HL-60 (cell line): Measurements from ENCODE around the gene RHBDL1.
"Not testable (repeated sequence)": the region's sequence is repeated elsewhere in the genome, so short reads cannot be mapped to it uniquely, and the experiment has no call there.

ENCODE experiments used
- DNase-seq, 2 experiments: peaks; one replicate each; pipeline ENCODE4 v3.0.0-alpha.2; 2010 to 2020; ENCODE audit warnings: low read depth in 1 of 2, low spot score in 1 of 2
- H3K27ac ChIP-seq: fragments of 250-450 bp; sonication (Bioruptor Pico); replicated peaks from 2 replicates; pipeline ENCODE4 v1.5.1; 2020; ENCODE audit warnings: mild to moderate bottlenecking, moderate library complexity
- H3K27me3 ChIP-seq: fragments of 250-450 bp; sonication (Bioruptor Pico); 2 replicates; pipeline ENCODE4 v1.5.1; 2021; ENCODE audit warnings: mild to moderate bottlenecking, moderate library complexity; ENCODE audit not compliant: insufficient read depth, poor library complexity, severe bottlenecking
- H3K4me3 ChIP-seq: replicated peaks from 2 replicates; pipeline ENCODE4 v1.5.1; 2011; ENCODE audit warnings: mild to moderate bottlenecking, control low read depth, low read length; ENCODE audit not compliant: insufficient read depth
- GABPA ChIP-seq: IDR thresholded peaks from 2 replicates; pipeline ENCODE4 v1.6.1; 2012; ENCODE audit warnings: low read depth
- POLR2AphosphoS5 ChIP-seq: IDR thresholded peaks from 2 replicates; pipeline ENCODE4 v1.6.1; 2012; ENCODE audit warnings: low read depth
- REST ChIP-seq: IDR thresholded peaks from 2 replicates; pipeline ENCODE4 v1.6.1; 2012; ENCODE audit warnings: low read depth; ENCODE audit not compliant: insufficient replicate concordance
- SPI1 ChIP-seq: IDR thresholded peaks from 2 replicates; pipeline ENCODE4 v1.6.1; 2012; ENCODE audit warnings: low read depth, mild to moderate bottlenecking, borderline replicate concordance
- TF ChIP-seq, protein P1 (sequence below): IDR thresholded peaks from one replicate; pipeline ENCODE4 v1.5.1; 2011; ENCODE audit warnings: low read length, control low read depth, inconsistent platforms; ENCODE audit not compliant: insufficient read depth

RHBDL1 gene

DNA sequence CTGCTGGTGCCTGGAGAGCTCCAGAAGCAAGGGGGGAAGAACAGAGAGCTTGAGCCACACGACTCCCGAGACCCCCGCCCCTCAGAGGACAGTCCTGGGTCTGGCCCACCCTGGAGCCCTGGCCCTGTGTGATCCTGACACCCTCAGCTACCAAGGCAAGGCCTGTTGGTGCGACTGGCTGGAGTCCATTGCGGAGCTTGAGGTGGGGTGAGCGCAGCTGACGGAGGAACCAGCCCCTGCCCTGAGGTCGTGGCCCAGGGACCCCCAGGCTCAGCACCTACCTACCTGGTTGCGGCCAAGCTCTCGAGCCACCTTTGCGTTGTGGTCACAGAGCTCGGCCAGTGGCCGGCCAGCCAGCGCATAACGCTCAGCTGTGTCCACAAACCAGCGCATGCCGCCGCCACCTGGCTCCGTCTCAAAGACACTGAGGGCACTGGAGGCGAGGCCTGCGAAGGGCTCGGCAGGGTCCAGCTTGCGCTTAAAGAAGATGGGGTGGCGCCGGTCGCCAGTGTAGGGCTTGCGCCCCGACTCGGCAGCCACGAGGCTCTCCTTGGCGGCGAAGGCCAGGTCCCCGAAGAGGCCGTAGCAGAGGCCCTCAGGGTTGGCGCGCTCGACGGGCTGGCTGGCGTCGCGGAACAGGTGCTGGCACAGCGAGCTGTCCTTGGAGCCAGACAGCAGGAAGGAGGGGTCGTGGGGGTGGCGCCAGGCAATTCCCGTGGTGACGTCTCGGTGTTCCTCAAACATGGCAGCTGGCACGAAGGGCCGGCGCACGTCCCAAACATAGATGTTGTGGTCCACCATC, 11.2 kb downstream of the RHBDL1 start:
- H3K27me3 ChIP-seq: no peaks in the 10 kb centered on the region
- TF ChIP-seq POLR2AphosphoS5 (no peak), SPI1 (no peak), GABPA (no peak), REST (no peak)
- TF ChIP-seq, protein P1, sequence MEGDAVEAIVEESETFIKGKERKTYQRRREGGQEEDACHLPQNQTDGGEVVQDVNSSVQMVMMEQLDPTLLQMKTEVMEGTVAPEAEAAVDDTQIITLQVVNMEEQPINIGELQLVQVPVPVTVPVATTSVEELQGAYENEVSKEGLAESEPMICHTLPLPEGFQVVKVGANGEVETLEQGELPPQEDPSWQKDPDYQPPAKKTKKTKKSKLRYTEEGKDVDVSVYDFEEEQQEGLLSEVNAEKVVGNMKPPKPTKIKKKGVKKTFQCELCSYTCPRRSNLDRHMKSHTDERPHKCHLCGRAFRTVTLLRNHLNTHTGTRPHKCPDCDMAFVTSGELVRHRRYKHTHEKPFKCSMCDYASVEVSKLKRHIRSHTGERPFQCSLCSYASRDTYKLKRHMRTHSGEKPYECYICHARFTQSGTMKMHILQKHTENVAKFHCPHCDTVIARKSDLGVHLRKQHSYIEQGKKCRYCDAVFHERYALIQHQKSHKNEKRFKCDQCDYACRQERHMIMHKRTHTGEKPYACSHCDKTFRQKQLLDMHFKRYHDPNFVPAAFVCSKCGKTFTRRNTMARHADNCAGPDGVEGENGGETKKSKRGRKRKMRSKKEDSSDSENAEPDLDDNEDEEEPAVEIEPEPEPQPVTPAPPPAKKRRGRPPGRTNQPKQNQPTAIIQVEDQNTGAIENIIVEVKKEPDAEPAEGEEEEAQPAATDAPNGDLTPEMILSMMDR: no peak
- H3K4me3 ChIP-seq: no peak overlapping the region
- H3K27ac ChIP-seq: no peak overlapping the region
- no peak for DNase-seq

- H3K27ac ChIP-seq: no peak overlapping the region
- H3K27me3 ChIP-seq: peaks cover 4% of the 10 kb centered on the region
- no peak for DNase-seq
- no peak for TF ChIP-seq GABPA
- no peak for TF ChIP-seq POLR2AphosphoS5
- TF ChIP-seq REST: no peak
- TF ChIP-seq, protein P1: no peak
- TF ChIP-seq SPI1: no peak
- H3K4me3 ChIP-seq: no peak overlapping the region
Observed at GRCh38 chr16:687499-687898, 12.0 kb downstream of the RHBDL1 start.

DNA sequence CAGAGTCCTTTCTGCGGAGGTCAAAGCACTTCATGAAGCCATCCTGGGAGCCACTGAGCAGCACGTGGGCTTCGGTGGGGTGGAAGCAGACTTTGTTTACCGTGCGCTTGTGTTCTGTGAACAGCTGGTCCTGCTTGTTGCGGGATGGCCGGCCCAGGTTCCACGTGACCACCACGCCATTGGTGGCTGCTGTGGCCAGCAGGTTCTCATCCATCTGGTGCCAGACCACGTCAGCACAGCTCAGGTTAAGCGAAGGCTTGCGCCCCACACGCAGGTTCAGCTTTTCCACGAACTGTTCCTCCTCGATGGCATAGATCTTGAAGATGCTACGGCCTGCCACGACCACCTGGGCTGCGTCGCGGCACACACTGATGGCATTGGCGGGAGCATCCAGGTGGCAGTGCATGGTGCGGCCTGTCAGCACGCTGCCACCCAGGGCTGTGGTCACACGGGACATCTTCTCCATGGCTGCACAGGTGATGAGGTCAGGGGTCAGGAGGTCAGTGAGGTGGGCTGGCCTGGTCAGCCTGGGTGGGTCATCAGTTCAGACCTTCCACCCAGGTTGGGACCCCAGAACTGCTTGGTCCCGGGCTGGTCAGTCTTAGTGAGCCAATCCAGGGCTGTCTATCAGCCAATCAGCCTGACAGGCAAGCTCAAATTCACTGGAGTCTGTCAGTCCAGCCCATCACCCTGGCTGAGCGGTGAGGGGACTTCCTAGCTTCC, 13.9 kb downstream of the RHBDL1 start:
- TF ChIP-seq GABPA (no peak), REST (no peak), POLR2AphosphoS5 (no peak), SPI1 (no peak)
- TF ChIP-seq, protein P1: no peak
- H3K27me3 ChIP-seq: peaks cover 18% of the 10 kb centered on the region
- peak overlapping the region; percentile 90 for H3K4me3 ChIP-seq
- DNase-seq: no peak
- H3K27ac ChIP-seq: peak overlapping the region; percentile 89

GRCh38 chr16:691242-691641, 15.8 kb downstream of the RHBDL1 start:
- H3K27me3 ChIP-seq: peaks cover 34% of the 10 kb centered on the region
- not testable (repeated sequence) for DNase-seq, H3K4me3 ChIP-seq, H3K27ac ChIP-seq
